ENCODE results near the gene SMURF1.

SMURF1 gene

GRCh38 chr7:99121496-99122021 is 22.3 kb downstream of the SMURF1 start:
- no peak for FAIRE-seq
- DNase-seq (ENCODE audit: insufficient read length, low spot score): no peak
- no peak for TF ChIP-seq CTCF (IDR thresholded peaks at IDR 0.05; ENCODE audit: insufficient read depth, missing control alignments)

GRCh38 chr7:99120916-99121315 is 23.0 kb downstream of the SMURF1 start:
- DNase-seq (ENCODE audit: insufficient read length, low spot score) (no peak), FAIRE-seq (no peak)
- TF ChIP-seq CTCF (IDR thresholded peaks at IDR 0.05; ENCODE audit: insufficient read depth, missing control alignments): no peak

- FAIRE-seq (no peak), DNase-seq (ENCODE audit: insufficient read length, low spot score) (no peak)
- TF ChIP-seq CTCF (IDR thresholded peaks at IDR 0.05; ENCODE audit: insufficient read depth, missing control alignments): no peak
These were observed 23.4 kb downstream of the SMURF1 start for GRCh38 chr7:99120501-99120900.

GRCh38 chr7:99118077-99118476 is 25.8 kb downstream of the SMURF1 start:
- DNase-seq (ENCODE audit: insufficient read length, low spot score) (no peak), FAIRE-seq (no peak)
- TF ChIP-seq CTCF (IDR thresholded peaks at IDR 0.05; ENCODE audit: insufficient read depth, missing control alignments): no peak

GRCh38 chr7:99116144-99116543 is 27.8 kb downstream of the SMURF1 start:
- FAIRE-seq (no peak), DNase-seq (ENCODE audit: insufficient read length, low spot score) (no peak)
- no peak for TF ChIP-seq CTCF (IDR thresholded peaks at IDR 0.05; ENCODE audit: insufficient read depth, missing control alignments)

GRCh38 chr7:99115379-99115778 is 28.5 kb downstream of the SMURF1 start:
- no peak for TF ChIP-seq CTCF (IDR thresholded peaks at IDR 0.05; ENCODE audit: insufficient read depth, missing control alignments)
- no peak for DNase-seq (ENCODE audit: insufficient read length, low spot score)
- no peak for FAIRE-seq

- DNase-seq (ENCODE audit: insufficient read length, low spot score): no peak
- no peak for FAIRE-seq
These were observed 30.9 kb downstream of the SMURF1 start for GRCh38 chr7:99112979-99113378.

More at GRCh38 chr7:99112979-99113378, 30.9 kb downstream of the SMURF1 start:
- no peak for TF ChIP-seq CTCF (IDR thresholded peaks at IDR 0.05; ENCODE audit: insufficient read depth, missing control alignments)
